Mammary epithelial cell (primary cell): ENCODE measurements around the gene BCKDHA.

Experiments
- EZH2 ChIP-seq: IDR thresholded peaks from 2 replicates; pipeline ENCODE4 v1.6.1; 2012; ENCODE audit warnings: low read length, inconsistent platforms, borderline replicate concordance
- TF ChIP-seq, protein P1 (sequence below), 2 donors: IDR thresholded peaks in 1 of 2; conservative IDR thresholded peaks in 1 of 2; 2 replicates each; pipeline ENCODE4 v1.5.1; 2011 to 2012; ENCODE audit warnings: inconsistent platforms in 2 of 2, low read length in 2 of 2, mild to moderate bottlenecking in 2 of 2, control low read depth in 1 of 2, low read depth in 1 of 2; ENCODE audit not compliant: insufficient read depth in 1 of 2; ENCODE audit errors: extremely low read depth in 1 of 2

GRCh38 chr19:41352609-41353465 is 44.8 kb upstream of the BCKDHA start:
- TF ChIP-seq, protein P1, sequence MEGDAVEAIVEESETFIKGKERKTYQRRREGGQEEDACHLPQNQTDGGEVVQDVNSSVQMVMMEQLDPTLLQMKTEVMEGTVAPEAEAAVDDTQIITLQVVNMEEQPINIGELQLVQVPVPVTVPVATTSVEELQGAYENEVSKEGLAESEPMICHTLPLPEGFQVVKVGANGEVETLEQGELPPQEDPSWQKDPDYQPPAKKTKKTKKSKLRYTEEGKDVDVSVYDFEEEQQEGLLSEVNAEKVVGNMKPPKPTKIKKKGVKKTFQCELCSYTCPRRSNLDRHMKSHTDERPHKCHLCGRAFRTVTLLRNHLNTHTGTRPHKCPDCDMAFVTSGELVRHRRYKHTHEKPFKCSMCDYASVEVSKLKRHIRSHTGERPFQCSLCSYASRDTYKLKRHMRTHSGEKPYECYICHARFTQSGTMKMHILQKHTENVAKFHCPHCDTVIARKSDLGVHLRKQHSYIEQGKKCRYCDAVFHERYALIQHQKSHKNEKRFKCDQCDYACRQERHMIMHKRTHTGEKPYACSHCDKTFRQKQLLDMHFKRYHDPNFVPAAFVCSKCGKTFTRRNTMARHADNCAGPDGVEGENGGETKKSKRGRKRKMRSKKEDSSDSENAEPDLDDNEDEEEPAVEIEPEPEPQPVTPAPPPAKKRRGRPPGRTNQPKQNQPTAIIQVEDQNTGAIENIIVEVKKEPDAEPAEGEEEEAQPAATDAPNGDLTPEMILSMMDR (conservative IDR thresholded peaks at IDR 0.05 in 1 of 2, IDR thresholded peaks at IDR 0.05 in 1 of 2; ENCODE audit: extremely low read depth in 1 of 2, insufficient read depth in 1 of 2, low read depth in 1 of 2, low read length in 2 of 2), result peak; percentile 3 to 61
- no peak for TF ChIP-seq EZH2
